H9 (cell line): ENCODE data around the gene AKT1S1. TPM values are rescaled to one million over a fixed set of nuclear protein-coding genes. Genes with fewer than 3 reads are reported as not detected.

Source experiments
- DNase-seq: peaks from one replicate; pipeline ENCODE4 v3.0.0-alpha.2; 2017
- H2AFZ ChIP-seq: one replicate; pipeline ENCODE4 v1.6.1; 2013; ENCODE audit warnings: mild to moderate bottlenecking, low read length, control low read depth, moderate library complexity
- H2AK5ac ChIP-seq: 2 replicates; pipeline ENCODE4 v1.6.1; 2013; ENCODE audit warnings: low read length, control low read depth, mixed read lengths; ENCODE audit not compliant: insufficient read length
- H2BK120ac ChIP-seq: one replicate; pipeline ENCODE4 v1.6.1; 2013; ENCODE audit warnings: low read depth, mild to moderate bottlenecking, low read length, control low read depth, inconsistent platforms; ENCODE audit not compliant: poor library complexity, severe bottlenecking
- H2BK12ac ChIP-seq: 2 replicates; pipeline ENCODE4 v1.6.1; 2013; ENCODE audit warnings: low read length, control low read depth, mixed read lengths, low read depth; ENCODE audit not compliant: insufficient read length
- H2BK15ac ChIP-seq: 2 replicates; pipeline ENCODE4 v1.6.1; 2013; ENCODE audit warnings: low read depth, low read length, control low read depth
- H2BK20ac ChIP-seq: one replicate; pipeline ENCODE4 v1.6.1; 2013; ENCODE audit warnings: low read depth, mild to moderate bottlenecking, low read length, control low read depth, inconsistent platforms; ENCODE audit not compliant: poor library complexity, severe bottlenecking
- H2BK5ac ChIP-seq: 2 replicates; pipeline ENCODE4 v1.6.1; 2013; ENCODE audit warnings: low read length, control low read depth, mixed read lengths; ENCODE audit not compliant: insufficient read length
- H3K14ac ChIP-seq: 2 replicates; pipeline ENCODE4 v1.6.1; 2013; ENCODE audit warnings: low read length, control low read depth; ENCODE audit not compliant: insufficient read depth
- H3K18ac ChIP-seq: 2 replicates; pipeline ENCODE4 v1.6.1; 2013; ENCODE audit warnings: low read depth, mild to moderate bottlenecking, mixed read lengths, low read length, control low read depth; ENCODE audit not compliant: insufficient read length
- H3K23ac ChIP-seq: 2 replicates; pipeline ENCODE4 v1.6.1; 2013; ENCODE audit warnings: low read length, control low read depth, mixed read lengths, low read depth; ENCODE audit not compliant: insufficient read length
- H3K23me2 ChIP-seq: 2 replicates; pipeline ENCODE4 v1.6.1; 2013; ENCODE audit warnings: low read depth, mild to moderate bottlenecking, mixed read lengths, low read length, control low read depth; ENCODE audit not compliant: insufficient read length, poor library complexity, severe bottlenecking
- H3K27ac ChIP-seq: 2 replicates; pipeline ENCODE4 v1.5.1; 2013; ENCODE audit warnings: low read length, control low read depth, mixed read lengths, low read depth; ENCODE audit not compliant: insufficient read length
- H3K27me3 ChIP-seq: 2 replicates; pipeline ENCODE4 v1.6.1; 2013; ENCODE audit warnings: low read length, control low read depth, inconsistent platforms; ENCODE audit not compliant: insufficient read depth
- H3K4ac ChIP-seq: 2 replicates; pipeline ENCODE4 v1.6.1; 2013; ENCODE audit warnings: low read depth, mild to moderate bottlenecking, control low read depth, inconsistent platforms, low read length, moderate library complexity
- H3K4me1 ChIP-seq: 2 replicates; pipeline ENCODE4 v1.6.1; 2013; ENCODE audit warnings: low read length, control low read depth, inconsistent platforms; ENCODE audit not compliant: insufficient read depth
- H3K4me2 ChIP-seq: 2 replicates; pipeline ENCODE4 v1.6.1; 2013; ENCODE audit warnings: low read length, control low read depth, mixed read lengths; ENCODE audit not compliant: insufficient read length, insufficient read depth
- H3K56ac ChIP-seq: 2 replicates; pipeline ENCODE4 v1.6.1; 2013; ENCODE audit warnings: low read depth, mild to moderate bottlenecking, mixed read lengths, low read length, control low read depth; ENCODE audit not compliant: insufficient read length
- H3K79me1 ChIP-seq: 2 replicates; pipeline ENCODE4 v1.6.1; 2013; ENCODE audit warnings: low read depth, mild to moderate bottlenecking, moderate library complexity, low read length, control low read depth, inconsistent platforms; ENCODE audit not compliant: insufficient read depth, poor library complexity, severe bottlenecking
- H3K79me2 ChIP-seq: 2 replicates; pipeline ENCODE4 v1.6.1; 2013; ENCODE audit warnings: low read length, control low read depth, inconsistent platforms; ENCODE audit not compliant: insufficient read depth
- H3K9ac ChIP-seq: 2 replicates; pipeline ENCODE4 v1.6.1; 2013; ENCODE audit warnings: low read length, control low read depth, mixed read lengths; ENCODE audit not compliant: insufficient read length; ENCODE audit errors: extremely low read depth
- H3K9me3 ChIP-seq: one replicate; pipeline ENCODE4 v1.6.1; 2013; ENCODE audit warnings: low read depth, low read length, inconsistent platforms; ENCODE audit not compliant: control insufficient read depth
- H3T11ph ChIP-seq: one replicate; pipeline ENCODE4 v1.6.1; 2013; ENCODE audit warnings: mild to moderate bottlenecking, low read length, control low read depth, inconsistent platforms
- H4K20me1 ChIP-seq: one replicate; pipeline ENCODE4 v1.6.1; 2013; ENCODE audit not compliant: control insufficient read depth, insufficient read length, insufficient read depth
- H4K5ac ChIP-seq: 2 replicates; pipeline ENCODE4 v1.6.1; 2013; ENCODE audit warnings: low read depth, mild to moderate bottlenecking, mixed read lengths, low read length, control low read depth; ENCODE audit not compliant: insufficient read length
- H4K8ac ChIP-seq: replicated peaks from 2 replicates; pipeline ENCODE4 v1.6.1; 2013; ENCODE audit warnings: low read length, control low read depth, mixed read lengths, low read depth; ENCODE audit not compliant: insufficient read length
- H4K91ac ChIP-seq: 2 replicates; pipeline ENCODE4 v1.6.1; 2013; ENCODE audit warnings: low read depth, mild to moderate bottlenecking, moderate library complexity, mixed read lengths, low read length, control low read depth; ENCODE audit not compliant: insufficient read length
- H3K27ac Mint-ChIP-seq, 3 experiments: 2 replicates in 2 of 3; 3 replicates in 1 of 3; pipeline ENCODE4 v1.8.0; 2020 to 2021; ENCODE audit warnings: mixed read lengths in 3 of 3, mild to moderate bottlenecking in 1 of 3, moderate library complexity in 1 of 3
- H3K27me3 Mint-ChIP-seq: 2 replicates; pipeline ENCODE4 v1.8.0; 2021; ENCODE audit warnings: low read depth, mild to moderate bottlenecking, moderate library complexity, mixed read lengths
- H3K36me3 Mint-ChIP-seq, 3 experiments: 2 replicates in 2 of 3; 3 replicates in 1 of 3; pipeline ENCODE4 v1.8.0; 2020 to 2021; ENCODE audit warnings: low read depth in 3 of 3, mixed read lengths in 3 of 3; ENCODE audit not compliant: insufficient read depth in 1 of 3
- H3K4me1 Mint-ChIP-seq, 2 experiments: 2 replicates each; pipeline ENCODE4 v1.8.0; 2020; ENCODE audit warnings: mixed read lengths in 2 of 2
- H3K4me3 Mint-ChIP-seq, 2 experiments: 2 replicates in 1 of 2; 3 replicates in 1 of 2; pipeline ENCODE4 v1.8.0; 2020 to 2021; ENCODE audit warnings: mild to moderate bottlenecking in 2 of 2, mixed read lengths in 2 of 2, moderate library complexity in 1 of 2
- H3K9me3 Mint-ChIP-seq, 2 experiments: 2 replicates in 1 of 2; 3 replicates in 1 of 2; pipeline ENCODE4 v1.8.0; 2020; ENCODE audit warnings: mild to moderate bottlenecking in 2 of 2, mixed read lengths in 2 of 2, moderate library complexity in 1 of 2
- CTCF ChIP-seq: fragments of 200-600 bp; sonication (generic); conservative IDR thresholded peaks from 3 replicates; pipeline ENCODE4 v1.8.0; 2021; ENCODE audit warnings: antibody characterized with exemption, mild to moderate bottlenecking
- WGBS: extraction: QIAGEN DNeasy Blood & Tissue Kit; methylation state at CpG from one replicate; pipeline ENCODE4 v1.1.7; 2013; ENCODE audit warnings: missing lambda C conversion rate, low lambda C conversion rate, mixed read lengths; ENCODE audit not compliant: insufficient read length; ENCODE audit errors: extremely low coverage; 5-methylcytosine and 5-hydroxymethylcytosine counted together
- total RNA-seq: library from RNA; stranded (reverse); gene quantifications from 2 replicates; pipeline ENCODE4 v1.2.1, GENCODE V29; 2021

The AKT1S1 gene
- total RNA-seq, 1 experiment from 2014 or later: 43.5 TPM

DNA sequence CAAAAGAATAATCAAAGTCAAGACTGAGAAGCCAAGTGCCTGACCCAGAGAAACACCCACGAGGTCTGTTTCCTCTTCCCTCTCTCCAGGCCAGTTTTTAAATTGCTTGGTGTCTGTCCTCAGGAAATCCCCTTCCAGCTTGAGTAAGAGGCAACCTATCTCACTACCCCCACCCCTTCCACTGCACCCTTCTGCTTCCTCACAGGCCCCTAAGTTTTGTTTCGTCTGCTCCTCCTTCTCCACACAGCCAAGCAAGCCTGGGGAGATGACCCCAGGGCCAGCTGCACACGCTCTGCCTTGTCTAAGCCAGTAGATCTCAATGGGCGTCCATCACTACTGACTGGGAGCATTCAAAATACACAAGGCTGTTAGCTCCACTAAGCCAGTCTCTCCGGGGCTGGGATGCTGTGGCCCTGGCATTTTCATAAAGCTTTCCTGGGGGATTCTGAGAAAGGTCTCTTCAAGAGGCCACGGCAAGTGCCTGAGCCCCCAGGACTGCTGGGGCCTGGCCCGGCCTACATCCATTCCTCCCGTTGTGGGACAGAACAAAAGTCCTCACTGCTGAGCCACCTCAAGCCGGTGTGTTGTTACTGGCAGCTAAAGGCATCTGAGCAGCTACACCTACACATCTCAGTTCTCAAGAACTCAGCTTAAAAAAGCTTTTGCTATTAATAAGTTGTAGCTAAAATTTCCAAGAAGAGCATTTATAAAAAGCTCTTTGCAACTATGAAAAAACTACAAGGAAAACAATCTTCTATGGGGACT, 34.4 kb upstream of the AKT1S1 start:
- no CpG with 5 or more reads among the region's 9 CpGs for WGBS
- H3K4me3 Mint-ChIP-seq: no peak overlapping the region
- peak overlapping the region; percentile 78 to 91 (median 89); a peak in 5 of 7 replicates for H3K27ac Mint-ChIP-seq

More for the DNA sequence above, 34.4 kb upstream of the AKT1S1 start:
- Histone ChIP-seq H3K9ac (no peak overlapping the region), H4K91ac (no peak overlapping the region), H3K4me1 (no peaks in the 10 kb centered on the region; the same call in 1 of the 2 replicates), H2BK120ac (no peak overlapping the region), H3K14ac (no peak overlapping the region), H3K23ac (no peak overlapping the region), H2BK12ac (no peak overlapping the region), H2AK5ac (no peak overlapping the region), H3K9me3 (no peaks in the 10 kb centered on the region), H3K27me3 (no peaks in the 10 kb centered on the region), H2BK15ac (no peak overlapping the region), H3K56ac (no peak overlapping the region), H3T11ph (no peak overlapping the region), H3K79me1 (peaks cover 6% of the 10 kb centered on the region), H2BK5ac (no peak overlapping the region), H3K23me2 (no peaks in the 10 kb centered on the region), H3K4ac (no peak overlapping the region), H3K18ac (no peak overlapping the region), H4K5ac (no peak overlapping the region), H3K79me2 (no peaks in the 10 kb centered on the region; the same call in 1 of the 2 replicates), H3K27ac (no peak overlapping the region), H4K20me1 (no peaks in the 10 kb centered on the region), H2AFZ (no peak overlapping the region), H2BK20ac (no peak overlapping the region), H3K4me2 (no peak overlapping the region), H4K8ac (no peak overlapping the region)
- Mint-ChIP-seq H3K27me3 (no peaks in the 10 kb centered on the region), H3K9me3 (peaks cover 0 to 3% of the 10 kb centered on the region in 2 experiments; a peak in 1 of 5 replicates), H3K36me3 (peaks cover 59 to 86% (median 85%) of the 10 kb centered on the region in 3 experiments), H3K4me1 (peaks cover 19 to 30% of the 10 kb centered on the region in 2 experiments)
- DNase-seq: no peak
- TF ChIP-seq CTCF: no peak
